ENCODE results near the gene CFC1. TPM values are rescaled to one million over a fixed set of nuclear protein-coding genes. Genes with fewer than 3 reads are reported as not detected.
"Not testable (repeated sequence)": the region's sequence is repeated elsewhere in the genome, so short reads cannot be mapped to it uniquely, and the experiment has no call there.

CFC1 gene
- total RNA-seq (2014; rRNA removed; shearing (Covaris generic)) = not detected in 2 replicates
- not detected in 2 replicates for polyA plus RNA-seq (2015; cell fraction: cytosol; rRNA removed)
- not detected in 2 replicates for polyA plus RNA-seq (2015; cell fraction: nucleus; rRNA removed)

- DNase-seq (ENCODE audit: low read depth, low spot score); in situ Hi-C loops (cut with HindIII; ENCODE audit: low pct_unique_long_range_greater_than_20kb, low sequenced_read_pairs): not testable (repeated sequence)
These were observed at the start of gene CFC1 for GRCh38 chr2:130599393-130599792. CFC1 (minus strand) TSS chr2:130599575; CDS start chr2:130599287, 288 bp downstream.

- DNase-seq (ENCODE audit: low read depth, low spot score); in situ Hi-C loops (cut with HindIII; ENCODE audit: low pct_unique_long_range_greater_than_20kb, low sequenced_read_pairs): not testable (repeated sequence)
These were observed 42.3 kb upstream of the CFC1 start for GRCh38 chr2:130641688-130642087.

- DNase-seq (ENCODE audit: low read depth, low spot score); in situ Hi-C loops (cut with HindIII; ENCODE audit: low pct_unique_long_range_greater_than_20kb, low sequenced_read_pairs): not testable (repeated sequence)
These were observed 39.6 kb upstream of the CFC1 start for GRCh38 chr2:130638973-130639372.

GRCh38 chr2:130628784-130629475, 29.6 kb upstream of the CFC1 start:
- DNase-seq (ENCODE audit: low read depth, low spot score); in situ Hi-C loops (cut with HindIII; ENCODE audit: low pct_unique_long_range_greater_than_20kb, low sequenced_read_pairs): not testable (repeated sequence)

- DNase-seq (ENCODE audit: low read depth, low spot score); in situ Hi-C loops (cut with HindIII; ENCODE audit: low pct_unique_long_range_greater_than_20kb, low sequenced_read_pairs): not testable (repeated sequence)
These were observed 11.8 kb upstream of the CFC1 start, which contains the start of gene POTEJ for GRCh38 chr2:130611140-130611539. POTEJ (plus strand) TSS chr2:130611440; CDS start chr2:130611533, 93 bp downstream.

- in situ Hi-C loops (cut with HindIII; ENCODE audit: low pct_unique_long_range_greater_than_20kb, low sequenced_read_pairs); DNase-seq (ENCODE audit: low read depth, low spot score): not testable (repeated sequence)
These were observed 11.1 kb upstream of the CFC1 start for GRCh38 chr2:130610486-130610885.

GRCh38 chr2:130609002-130609920, 9.9 kb upstream of the CFC1 start:
- DNase-seq (ENCODE audit: low read depth, low spot score); in situ Hi-C loops (cut with HindIII; ENCODE audit: low pct_unique_long_range_greater_than_20kb, low sequenced_read_pairs): not testable (repeated sequence)

- in situ Hi-C loops (cut with HindIII; ENCODE audit: low pct_unique_long_range_greater_than_20kb, low sequenced_read_pairs) = not testable (repeated sequence)
These were observed 9.1 kb upstream of the CFC1 start for GRCh38 chr2:130608276-130609001.

GRCh38 chr2:130601648-130602302, 2.4 kb upstream of the CFC1 start:
- in situ Hi-C loops (cut with HindIII; ENCODE audit: low pct_unique_long_range_greater_than_20kb, low sequenced_read_pairs); DNase-seq (ENCODE audit: low read depth, low spot score): not testable (repeated sequence)

More at GRCh38 chr2:130608276-130609001, 9.1 kb upstream of the CFC1 start:
- DNase-seq (ENCODE audit: low read depth, low spot score) = not testable (repeated sequence)

- in situ Hi-C loops (cut with HindIII; ENCODE audit: low pct_unique_long_range_greater_than_20kb, low sequenced_read_pairs); DNase-seq (ENCODE audit: low read depth, low spot score): not testable (repeated sequence)
These were observed 551 bp upstream of the CFC1 start for GRCh38 chr2:130599926-130600325.

- in situ Hi-C loops (cut with HindIII; ENCODE audit: low pct_unique_long_range_greater_than_20kb, low sequenced_read_pairs); DNase-seq (ENCODE audit: low read depth, low spot score): not testable (repeated sequence)
These were observed 912 bp downstream of the CFC1 start for GRCh38 chr2:130598463-130598862.

- DNase-seq (ENCODE audit: low read depth, low spot score); in situ Hi-C loops (cut with HindIII; ENCODE audit: low pct_unique_long_range_greater_than_20kb, low sequenced_read_pairs): not testable (repeated sequence)
These were observed 1.4 kb downstream of the CFC1 start for GRCh38 chr2:130597994-130598393.

GRCh38 chr2:130596757-130597156, 2.6 kb downstream of the CFC1 start:
- DNase-seq (ENCODE audit: low read depth, low spot score); in situ Hi-C loops (cut with HindIII; ENCODE audit: low pct_unique_long_range_greater_than_20kb, low sequenced_read_pairs): not testable (repeated sequence)

GRCh38 chr2:130594011-130594410, 5.4 kb downstream of the CFC1 start:
- DNase-seq (ENCODE audit: low read depth, low spot score); in situ Hi-C loops (cut with HindIII; ENCODE audit: low pct_unique_long_range_greater_than_20kb, low sequenced_read_pairs): not testable (repeated sequence)

GRCh38 chr2:130592791-130593414, 6.5 kb downstream of the CFC1 start:
- in situ Hi-C loops (cut with HindIII; ENCODE audit: low pct_unique_long_range_greater_than_20kb, low sequenced_read_pairs); DNase-seq (ENCODE audit: low read depth, low spot score): not testable (repeated sequence)

GRCh38 chr2:130590842-130591359, 8.5 kb downstream of the CFC1 start:
- in situ Hi-C loops (cut with HindIII; ENCODE audit: low pct_unique_long_range_greater_than_20kb, low sequenced_read_pairs); DNase-seq (ENCODE audit: low read depth, low spot score): not testable (repeated sequence)
